Aorta (tissue), 5 donors: ENCODE results near the gene SSR1. TPM values are rescaled to one million over a fixed set of nuclear protein-coding genes. Genes with fewer than 3 reads are reported as not detected.

Source experiments
- ATAC-seq: fragments of 200-7000 bp; cut with Tn5 transposase; one replicate; pipeline ENCODE4 v1.9.1; 2022; ENCODE audit warnings: moderate library complexity; ENCODE audit not compliant: low FRiP score
- DNase-seq, 2 donors: peaks; one replicate each; pipeline ENCODE4 v3.0.0-alpha.2; 2020
- H3K27ac ChIP-seq, 2 donors: one replicate each; pipeline ENCODE4 v1.5.1; 2013; ENCODE audit warnings: low read length in 2 of 2, mild to moderate bottlenecking in 2 of 2, moderate library complexity in 2 of 2, control low read depth in 1 of 2, inconsistent platforms in 1 of 2, low read depth in 1 of 2
- H3K27me3 ChIP-seq, 2 donors: one replicate each; pipeline ENCODE4 v1.6.1; 2013; ENCODE audit warnings: control low read depth in 1 of 2, low read length in 1 of 2, mild to moderate bottlenecking in 1 of 2, moderate library complexity in 1 of 2; ENCODE audit not compliant: insufficient read depth in 2 of 2, control insufficient read depth in 1 of 2
- H3K36me3 ChIP-seq, 2 donors: one replicate each; pipeline ENCODE4 v1.6.1; 2013; ENCODE audit warnings: control low read depth in 1 of 2, low read length in 1 of 2, mild to moderate bottlenecking in 1 of 2; ENCODE audit not compliant: insufficient read depth in 2 of 2, control insufficient read depth in 1 of 2
- H3K4me1 ChIP-seq, 2 donors: one replicate each; pipeline ENCODE4 v1.6.1; 2013; ENCODE audit warnings: low read length in 2 of 2, control low read depth in 1 of 2, mild to moderate bottlenecking in 1 of 2, moderate library complexity in 1 of 2; ENCODE audit not compliant: insufficient read depth in 2 of 2, control insufficient read depth in 1 of 2
- H3K4me3 ChIP-seq, 2 donors: one replicate each; pipeline ENCODE4 v1.5.1; 2013; ENCODE audit warnings: low read length in 2 of 2, control low read depth in 1 of 2, mild to moderate bottlenecking in 1 of 2
- H3K9me3 ChIP-seq: one replicate; pipeline ENCODE4 v1.6.1; 2013; ENCODE audit warnings: mild to moderate bottlenecking, low read length; ENCODE audit not compliant: control insufficient read depth
- WGBS, 2 donors: extraction: QIAGEN DNeasy Blood & Tissue Kit; methylation state at CpG; one replicate each; pipeline ENCODE4 v1.1.7; 2013; 5-methylcytosine and 5-hydroxymethylcytosine counted together
- intact Hi-C, 2 donors: fragments of 100-400 bp; cut with DNase I; formaldehyde crosslinking; loops; one replicate each; pipeline versions ENCODE4 v1.14.2 to v1.15.0; 2022
- polyA plus RNA-seq, 2 donors: library from polyadenylated mRNA; stranded (reverse); fragments of 200-250 nt; gene quantifications; one replicate each; pipeline ENCODE4 v1.2.3, GENCODE V29; 2013
- total RNA-seq, 2 donors: library from RNA; stranded (reverse); fragmentation: NEBNext Ultra II Directional; extraction: Animal tissue kit (Norgen Biotek cat#: 25700); gene quantifications; one replicate each; pipeline ENCODE4 v1.2.1, GENCODE V29; 2021
- donor health status: healthy with polysubstance abuse.
- donor health status: Bipolar disorder and iron deficiency.
- donor health status: DM: no; HTN: no; CAD: no.
- donor health status: DM: no; HTN: no; CAD: no.
- donor health status: DM: yes; HTN: yes; CAD: no.

SSR1 gene
- total and polyA plus RNA-seq, 4 donors = 32.9 to 125 (median 76.7) TPM

DNA sequence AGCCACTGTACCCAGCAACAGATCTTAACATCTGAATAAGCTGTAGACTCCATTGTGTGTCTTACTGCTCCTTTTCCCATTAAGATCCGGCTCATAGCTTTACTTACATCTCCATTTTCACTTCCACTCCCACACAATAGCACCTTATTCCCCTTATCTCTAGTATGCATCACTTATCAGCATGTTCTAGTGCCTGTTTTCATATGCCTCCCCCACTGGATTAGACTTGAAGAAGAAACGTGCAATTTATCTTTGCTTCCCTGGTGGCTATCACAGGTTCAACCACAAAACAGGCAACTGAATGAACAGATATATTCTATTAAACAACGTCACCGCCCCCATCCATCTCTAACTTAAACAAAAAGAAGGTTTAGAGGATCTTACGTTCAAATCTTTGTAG lies 12.1 kb downstream of the SSR1 start:
- peaks cover 8 to 18% of the 10 kb centered on the region in 2 donors for H3K36me3 ChIP-seq
- intact Hi-C loops = loop anchor here in 1 of 2 donors (10.0 kb wide), 1 partner anchor 294 kb away; the partner anchor contains the start of gene SNRNP48
- H3K27ac ChIP-seq = no peak overlapping the region
- H3K4me1 ChIP-seq = no peaks in the 10 kb centered on the region
- DNase-seq = no peak
- no peak for ATAC-seq
- no peaks in the 10 kb centered on the region for H3K9me3 ChIP-seq
- no peaks in the 10 kb centered on the region for H3K27me3 ChIP-seq
- 73 to 80% methylated on average over 5 of the region's 5 CpGs for WGBS, 2 donors
- H3K4me3 ChIP-seq = no peak overlapping the region

DNA sequence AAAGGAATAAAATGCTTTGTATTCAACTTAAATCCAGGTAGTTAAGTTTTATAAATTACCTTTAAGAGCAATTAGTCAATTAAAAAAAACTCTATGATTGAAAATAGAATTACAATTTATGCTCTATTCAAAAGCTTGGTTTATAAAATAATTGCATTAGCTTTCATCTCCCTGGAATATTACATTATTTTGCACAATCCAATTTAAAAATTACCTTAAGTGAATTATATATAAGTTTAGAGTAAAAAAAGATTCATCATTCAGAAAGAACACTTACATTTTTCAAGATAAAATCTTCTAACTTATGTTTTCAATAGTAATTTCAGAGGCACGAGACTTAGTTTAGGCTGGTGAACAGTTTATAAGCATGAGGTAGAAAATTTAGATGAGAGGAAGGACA lies 14.9 kb downstream of the SSR1 start:
- WGBS, 2 donors = 71 to 74% methylated on average over 1 of the region's 1 CpG
- ATAC-seq (no peak), DNase-seq (no peak)
- H3K4me1 ChIP-seq = no peaks in the 10 kb centered on the region
- peaks cover 5 to 12% of the 10 kb centered on the region in 2 donors for H3K36me3 ChIP-seq
- no peaks in the 10 kb centered on the region for H3K9me3 ChIP-seq
- H3K27me3 ChIP-seq = no peaks in the 10 kb centered on the region
- no peak overlapping the region for H3K27ac ChIP-seq
- no peak overlapping the region for H3K4me3 ChIP-seq
- intact Hi-C loops = loop anchor here in 1 of 2 donors (5.0 kb wide), 1 partner anchor 299 kb away; no protein-coding TSS in a partner anchor

DNA sequence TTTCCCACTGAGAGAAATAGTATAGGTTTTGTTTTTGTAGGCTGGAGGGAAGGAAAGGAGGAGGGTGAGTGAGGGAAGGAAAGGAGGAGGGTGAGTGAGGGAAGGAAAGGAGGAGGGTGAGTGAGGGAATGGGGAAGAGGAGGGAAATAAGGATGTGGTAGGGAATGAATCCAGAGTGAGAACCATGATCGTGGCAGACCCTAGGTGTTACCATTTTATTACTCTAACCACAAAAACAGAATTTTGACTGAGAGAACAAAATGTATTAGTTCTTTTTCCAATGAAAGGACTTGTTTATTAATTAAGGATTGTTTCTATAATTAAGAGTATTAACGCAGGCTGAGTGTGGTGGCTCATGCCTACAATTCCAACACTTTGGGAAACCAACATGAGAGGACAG lies 16.4 kb downstream of the SSR1 start:
- intact Hi-C loops = loop anchor here in 1 of 2 donors (5.0 kb wide), 1 partner anchor 301 kb away; no protein-coding TSS in a partner anchor
- Histone ChIP-seq H3K4me1 (no peaks in the 10 kb centered on the region), H3K36me3 (peaks cover 9% of the 10 kb centered on the region in 2 donors), H3K4me3 (no peak overlapping the region), H3K9me3 (no peaks in the 10 kb centered on the region), H3K27ac (no peak overlapping the region), H3K27me3 (no peaks in the 10 kb centered on the region)
- no peak for ATAC-seq
- DNase-seq = no peak
- 84 to 89% methylated on average over 2 of the region's 2 CpGs for WGBS, 2 donors

DNA sequence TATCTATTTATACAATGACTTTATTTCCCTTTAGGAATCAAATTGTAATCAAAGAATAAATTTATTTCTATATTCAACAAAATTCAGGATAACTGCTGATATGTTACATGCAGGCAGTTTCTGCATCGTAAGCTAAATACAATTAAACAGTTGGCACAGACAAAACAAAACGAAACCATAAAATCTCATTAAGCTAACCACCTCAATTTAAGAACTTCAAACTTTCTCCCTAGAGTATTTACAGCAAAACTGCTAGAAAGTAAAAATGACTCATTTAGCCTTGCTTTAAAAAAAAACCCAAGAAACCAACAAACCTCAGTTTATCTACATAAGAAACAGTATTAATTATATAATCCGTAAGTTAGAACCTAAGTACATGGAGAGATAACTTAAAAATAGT lies 17.1 kb downstream of the SSR1 start:
- H3K9me3 ChIP-seq = no peaks in the 10 kb centered on the region
- H3K27me3 ChIP-seq = no peaks in the 10 kb centered on the region
- 89 to 90% methylated on average over 3 of the region's 3 CpGs for WGBS, 2 donors
- no peaks in the 10 kb centered on the region for H3K4me1 ChIP-seq
- intact Hi-C loops = loop anchor here in 1 of 2 donors (5.0 kb wide), 1 partner anchor 301 kb away; no protein-coding TSS in a partner anchor
- ATAC-seq (no peak), DNase-seq (no peak)
- H3K36me3 ChIP-seq = peaks cover 3 to 9% of the 10 kb centered on the region in 2 donors
- no peak overlapping the region for H3K27ac ChIP-seq
- no peak overlapping the region for H3K4me3 ChIP-seq

DNA sequence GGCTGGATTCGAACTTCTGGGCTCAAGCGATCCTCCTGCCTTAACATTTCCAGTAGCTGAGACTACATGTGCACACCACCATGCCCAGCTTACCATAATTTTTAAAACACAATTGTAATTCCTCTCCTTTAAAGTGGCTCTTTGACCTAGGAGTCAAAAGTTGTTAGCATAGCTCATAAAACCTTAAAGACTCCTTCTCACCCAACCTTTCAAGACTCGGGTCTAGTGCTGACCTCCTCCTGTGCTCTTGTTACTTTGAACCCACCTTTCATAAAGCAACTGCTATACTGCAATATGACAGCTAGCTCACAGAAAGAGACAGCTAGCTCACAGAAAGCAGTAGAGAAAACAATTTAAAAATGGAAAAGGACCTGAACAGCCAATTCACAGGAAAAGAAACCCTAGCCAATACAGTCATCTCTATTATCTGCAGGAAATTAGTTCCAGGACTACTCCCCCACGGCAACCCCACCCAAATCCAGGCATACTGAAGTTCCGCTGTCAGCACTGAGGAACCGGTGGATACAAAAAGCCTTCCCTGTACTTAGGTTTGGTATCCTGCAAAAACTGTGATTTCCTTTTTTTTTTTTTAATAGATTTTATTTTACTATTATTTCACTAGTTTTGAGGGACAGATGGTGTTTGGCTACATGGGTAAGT lies 20.3 kb downstream of the SSR1 start:
- no peaks in the 10 kb centered on the region for H3K4me1 ChIP-seq
- no peak for ATAC-seq
- WGBS, 2 donors = 81 to 85% methylated on average over 6 of the region's 6 CpGs
- no peak overlapping the region for H3K27ac ChIP-seq
- intact Hi-C loops = no loop called here
- no peak overlapping the region for H3K4me3 ChIP-seq
- H3K36me3 ChIP-seq = peaks cover 2 to 7% of the 10 kb centered on the region in 2 donors
- no peak for DNase-seq
- H3K9me3 ChIP-seq = no peaks in the 10 kb centered on the region
- no peaks in the 10 kb centered on the region for H3K27me3 ChIP-seq

DNA sequence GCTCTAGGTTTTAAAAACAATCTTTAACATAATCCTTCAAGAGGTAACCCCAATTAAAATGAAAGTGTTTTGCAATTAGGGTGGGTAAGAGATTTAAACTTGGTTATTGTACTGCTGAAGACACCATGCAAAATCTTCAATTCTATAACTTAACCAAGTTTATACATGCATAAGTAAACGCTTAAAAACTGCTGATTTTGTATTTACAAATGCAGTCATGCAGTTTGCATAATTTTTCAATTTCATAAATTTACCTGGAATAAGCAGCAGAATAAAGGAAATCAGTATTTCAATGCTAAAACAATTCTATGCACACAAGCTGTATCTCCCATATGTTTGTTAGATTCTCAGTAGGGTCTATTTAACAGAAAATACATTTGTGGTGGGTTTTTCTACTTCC lies 22.9 kb downstream of the SSR1 start:
- 86 to 91% methylated on average over 1 of the region's 1 CpG for WGBS, 2 donors
- intact Hi-C loops = no loop called here
- Histone ChIP-seq H3K36me3 (peaks cover 2 to 7% of the 10 kb centered on the region in 2 donors), H3K9me3 (no peaks in the 10 kb centered on the region), H3K27ac (no peak overlapping the region), H3K4me3 (no peak overlapping the region), H3K4me1 (no peaks in the 10 kb centered on the region), H3K27me3 (no peaks in the 10 kb centered on the region)
- no peak for ATAC-seq
- DNase-seq = no peak

DNA sequence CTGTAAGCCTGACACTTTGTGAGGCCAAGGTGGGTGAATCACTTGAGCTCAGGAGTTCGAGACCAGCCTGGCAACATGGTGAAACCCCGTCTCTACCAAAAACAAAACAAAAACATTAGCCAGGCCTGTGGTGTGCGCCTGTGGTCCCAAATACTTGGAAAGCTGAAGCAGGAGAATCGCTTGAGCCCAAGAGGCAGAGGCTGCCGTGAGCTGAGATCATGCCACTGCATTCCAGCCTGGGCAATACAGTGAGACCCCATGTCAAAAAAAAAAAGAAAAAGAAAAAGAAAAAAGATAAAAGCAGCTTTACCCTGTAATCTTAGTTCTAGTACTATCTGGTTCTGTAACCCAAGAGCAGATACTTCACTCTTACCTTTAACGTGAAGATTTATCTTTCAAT lies 27.6 kb downstream of the SSR1 start:
- Histone ChIP-seq H3K4me3 (no peak overlapping the region), H3K4me1 (no peaks in the 10 kb centered on the region), H3K27me3 (no peaks in the 10 kb centered on the region), H3K9me3 (no peaks in the 10 kb centered on the region), H3K36me3 (peaks cover 0 to 3% of the 10 kb centered on the region in 2 donors), H3K27ac (no peak overlapping the region)
- no peak for ATAC-seq
- DNase-seq = no peak
- intact Hi-C loops = no loop called here
- WGBS, 2 donors = 87 to 91% methylated on average over 6 of the region's 6 CpGs

DNA sequence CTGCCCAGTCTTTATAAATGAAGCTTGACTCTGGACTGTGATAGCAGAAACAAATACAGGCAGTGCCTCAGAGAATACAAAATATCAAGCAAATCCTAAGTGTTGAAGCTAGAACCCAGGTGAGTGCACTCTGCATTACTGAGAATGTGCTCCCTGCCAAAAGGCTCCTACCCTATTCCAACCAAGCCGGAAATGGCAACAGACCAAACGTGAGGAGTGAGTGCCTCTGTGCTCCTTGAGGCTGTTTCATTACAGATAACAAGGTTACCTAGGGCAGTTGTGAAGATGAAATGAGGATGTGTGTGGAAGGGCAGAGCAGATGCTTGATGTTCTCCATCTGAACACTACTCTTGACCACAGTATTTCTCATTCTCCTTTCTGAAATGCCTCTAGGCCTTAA lies 29.3 kb downstream of the SSR1 start:
- 62 to 78% methylated on average over 2 of the region's 2 CpGs for WGBS, 2 donors
- intact Hi-C loops = no loop called here
- Histone ChIP-seq H3K9me3 (no peaks in the 10 kb centered on the region), H3K27me3 (no peaks in the 10 kb centered on the region), H3K4me1 (no peaks in the 10 kb centered on the region), H3K4me3 (no peak overlapping the region), H3K27ac (no peak overlapping the region), H3K36me3 (peaks cover 0 to 1% of the 10 kb centered on the region in 2 donors)
- DNase-seq (no peak), ATAC-seq (no peak)
